Suprapubic skin (tissue), 3 donors: Measurements from ENCODE around the gene EID2.

Source experiments
- CTCF ChIP-seq, 2 donors: fragments of 200-600 bp in 1 of 2; fragments of 450-650 bp in 1 of 2; sonication (generic) in 1 of 2; IDR thresholded peaks; one replicate each; pipeline ENCODE4 v1.5.1; 2016 to 2019; ENCODE audit warnings: antibody characterized with exemption in 2 of 2, mild to moderate bottlenecking in 1 of 2, moderate library complexity in 1 of 2
- POLR2AphosphoS5 ChIP-seq, 3 donors: sonication (generic); formaldehyde crosslinking; IDR thresholded peaks; one replicate each; pipeline ENCODE4 v1.6.1; 2017; ENCODE audit warnings: antibody characterized with exemption in 3 of 3

GRCh38 chr19:39546599-39546998 is 6.6 kb upstream of the EID2 start:
- TF ChIP-seq CTCF (IDR thresholded peaks at IDR 0.05), result no peak
- TF ChIP-seq POLR2AphosphoS5 (IDR thresholded peaks at IDR 0.05), result no peak
